GM18951 (cell line): ENCODE data around the gene WAS.

Experiments
- POLR2A ChIP-seq: IDR thresholded peaks from 4 replicates; pipeline ENCODE4 v1.6.1; 2011; ENCODE audit warnings: mild to moderate bottlenecking; ENCODE audit not compliant: insufficient read length, insufficient read depth; ENCODE audit errors: extremely low read depth
- in situ Hi-C: fragments of 300-500 bp; cut with MboI; formaldehyde crosslinking; loops from one replicate; pipeline ENCODE4 v1.12.0; 2022; ENCODE audit warnings: low sequenced_read_pairs, mixed read lengths, inconsistent platforms; ENCODE audit not compliant: unreplicated experiment

The WAS gene

GRCh38 chrX:48695534-48695896 is 11.9 kb downstream of the WAS start:
- no peak for TF ChIP-seq POLR2A
- in situ Hi-C loops: no loop called here

- in situ Hi-C loops: no loop called here
- TF ChIP-seq POLR2A: no peak
These were observed 12.3 kb downstream of the WAS start for GRCh38 chrX:48695925-48696300.

GRCh38 chrX:48696301-48696908 is 12.8 kb downstream of the WAS start, which contains the start of gene SUV39H1:
TSS of gene SUV39H1 (plus strand) at chrX:48696734. CDS start at chrX:48696785, 51 bp downstream.
- in situ Hi-C loops: no loop called here
- peak; percentile 82 for TF ChIP-seq POLR2A

GRCh38 chrX:48696909-48697727 is 13.5 kb downstream of the WAS start:
- no peak for TF ChIP-seq POLR2A
- in situ Hi-C loops: no loop called here

GRCh38 chrX:48698306-48698705 is 14.7 kb downstream of the WAS start:
- in situ Hi-C loops: no loop called here
- TF ChIP-seq POLR2A: no peak

GRCh38 chrX:48700246-48700645 is 16.6 kb downstream of the WAS start:
- no peak for TF ChIP-seq POLR2A
- in situ Hi-C loops: no loop called here

- in situ Hi-C loops: no loop called here
- TF ChIP-seq POLR2A: no peak
These were observed 17.5 kb downstream of the WAS start for GRCh38 chrX:48700951-48701653.

GRCh38 chrX:48702032-48702431 is 18.4 kb downstream of the WAS start:
- TF ChIP-seq POLR2A: no peak
- in situ Hi-C loops: no loop called here

GRCh38 chrX:48702716-48703115 is 19.1 kb downstream of the WAS start:
- TF ChIP-seq POLR2A: no peak
- in situ Hi-C loops: no loop called here

GRCh38 chrX:48703228-48703627 is 19.6 kb downstream of the WAS start:
- no peak for TF ChIP-seq POLR2A
- in situ Hi-C loops: no loop called here

GRCh38 chrX:48703642-48704481 is 20.3 kb downstream of the WAS start:
- no peak for TF ChIP-seq POLR2A
- in situ Hi-C loops: no loop called here

- no peak for TF ChIP-seq POLR2A
These were observed 22.3 kb downstream of the WAS start for GRCh38 chrX:48705871-48706270.

More at GRCh38 chrX:48705871-48706270, 22.3 kb downstream of the WAS start:
- in situ Hi-C loops: no loop called here
